ES-I3 (cell line): Measurements from ENCODE around the gene ZFP64.
"Not testable (repeated sequence)": the region's sequence is repeated elsewhere in the genome, so short reads cannot be mapped to it uniquely, and the experiment has no call there.

ENCODE experiments used
- H3K36me3 ChIP-seq: 2 replicates; pipeline ENCODE4 v1.6.1; 2013; ENCODE audit warnings: mild to moderate bottlenecking, low read length, control low read depth, moderate library complexity; ENCODE audit not compliant: insufficient read depth
- H3K4me1 ChIP-seq: 2 replicates; pipeline ENCODE4 v1.6.1; 2013; ENCODE audit warnings: mild to moderate bottlenecking, control low read depth, low read length; ENCODE audit not compliant: insufficient read depth
- H3K9ac ChIP-seq: 2 replicates; pipeline ENCODE4 v1.6.1; 2013; ENCODE audit warnings: low read depth, mild to moderate bottlenecking, low read length, moderate library complexity
- H3K9me3 ChIP-seq: 2 replicates; pipeline ENCODE4 v1.6.1; 2013; ENCODE audit warnings: mild to moderate bottlenecking, low read length, moderate library complexity; ENCODE audit not compliant: control insufficient read depth, insufficient read depth

The ZFP64 gene

DNA sequence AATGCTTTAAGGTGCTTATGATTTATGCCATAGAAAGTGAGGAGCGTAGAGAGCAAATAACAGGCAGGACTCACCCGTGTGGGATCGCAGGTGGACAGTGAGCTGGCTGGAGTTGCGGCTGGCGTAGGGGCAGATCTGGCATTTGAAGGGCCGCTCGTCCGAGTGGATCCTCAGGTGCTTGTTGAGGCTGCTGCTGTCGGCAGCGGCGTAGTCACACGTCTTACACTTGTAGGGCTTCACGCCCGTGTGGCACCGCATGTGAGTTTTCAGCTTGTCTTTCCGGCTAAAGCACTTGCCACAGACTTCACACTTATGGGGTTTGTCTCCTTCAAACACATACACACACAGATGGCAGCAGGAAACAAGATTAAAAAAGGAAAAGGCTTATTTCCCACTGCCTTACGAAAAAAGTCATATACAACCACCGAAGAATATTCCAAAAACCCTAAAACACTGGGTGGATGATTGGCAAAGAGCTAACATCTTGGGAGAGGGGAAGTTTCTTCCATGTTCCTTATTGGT, 31.5 kb downstream of the ZFP64 start:
- Histone ChIP-seq H3K4me1 (no peaks in the 10 kb centered on the region), H3K36me3 (peaks cover 7% of the 10 kb centered on the region; the same call in 1 of the 2 replicates), H3K9me3 (no peaks in the 10 kb centered on the region), H3K9ac (no peak overlapping the region)

DNA sequence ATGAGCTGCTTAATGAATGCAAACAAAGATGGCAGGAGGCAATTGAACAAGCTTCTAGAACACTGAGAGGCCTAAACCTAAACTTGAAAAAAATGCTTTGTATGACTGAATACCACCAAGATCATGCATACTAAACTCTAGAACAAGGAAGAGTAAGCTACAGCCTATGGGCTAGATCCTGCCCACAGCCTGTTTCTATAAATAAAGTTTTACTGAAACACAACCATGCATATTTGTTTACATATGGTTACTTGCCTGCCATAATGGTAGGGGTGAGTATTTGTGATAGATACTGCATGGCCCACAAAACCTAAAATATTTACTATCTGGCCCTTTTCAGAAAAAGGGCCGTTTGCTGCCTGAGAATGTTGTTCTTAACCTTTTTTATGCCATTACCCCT, 37.0 kb downstream of the ZFP64 start:
- Histone ChIP-seq H3K36me3 (peaks cover 3% of the 10 kb centered on the region; the same call in 1 of the 2 replicates), H3K9me3 (no peaks in the 10 kb centered on the region), H3K4me1 (no peaks in the 10 kb centered on the region), H3K9ac (no peak overlapping the region)

DNA sequence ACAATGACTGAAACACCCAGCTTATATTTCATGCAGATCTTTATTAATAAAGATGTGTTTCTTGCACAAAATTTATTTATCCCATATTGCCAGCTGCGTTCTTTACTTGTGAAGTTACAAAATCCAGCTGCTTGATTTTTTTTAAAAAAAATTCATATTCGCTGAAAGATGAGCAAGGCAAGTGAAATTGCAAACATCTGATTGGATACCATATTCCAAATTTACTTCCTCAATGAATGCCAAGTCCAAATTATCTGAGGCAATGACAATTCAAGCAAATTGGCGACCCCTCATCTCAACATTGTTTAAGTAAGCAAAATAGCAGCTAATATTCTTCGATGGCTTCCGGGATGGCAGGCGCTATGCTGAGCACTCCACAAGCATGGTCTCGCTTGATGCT, 37.7 kb downstream of the ZFP64 start:
- H3K9me3 ChIP-seq = no peaks in the 10 kb centered on the region
- 0 out of 2 replicates have a peak, but pooled peaks cover 3% of the 10 kb centered on the region for H3K36me3 ChIP-seq
- no peaks in the 10 kb centered on the region for H3K4me1 ChIP-seq
- H3K9ac ChIP-seq = no peak overlapping the region

DNA sequence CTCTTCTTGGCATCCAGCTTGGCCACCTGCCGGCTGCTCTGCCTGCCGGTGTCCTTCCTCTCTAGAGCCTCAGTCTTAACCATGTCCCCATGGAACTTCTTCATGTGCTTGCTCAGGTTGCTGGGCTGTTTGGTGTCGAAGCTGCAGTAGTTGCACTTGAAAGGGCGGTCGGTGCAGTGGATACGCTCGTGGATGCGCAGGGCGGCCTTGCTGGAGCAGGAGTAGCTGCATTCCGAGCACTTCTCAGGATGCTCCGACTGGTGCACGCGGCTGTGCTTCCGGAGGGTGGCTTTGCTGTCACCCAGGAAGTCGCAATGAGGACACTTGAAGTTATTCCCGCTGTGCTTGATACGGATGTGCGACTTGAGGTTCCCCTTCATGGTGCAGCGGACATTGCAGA, 38.7 kb downstream of the ZFP64 start:
- H3K4me1 ChIP-seq = no peaks in the 10 kb centered on the region
- H3K9ac ChIP-seq = no peak overlapping the region

DNA sequence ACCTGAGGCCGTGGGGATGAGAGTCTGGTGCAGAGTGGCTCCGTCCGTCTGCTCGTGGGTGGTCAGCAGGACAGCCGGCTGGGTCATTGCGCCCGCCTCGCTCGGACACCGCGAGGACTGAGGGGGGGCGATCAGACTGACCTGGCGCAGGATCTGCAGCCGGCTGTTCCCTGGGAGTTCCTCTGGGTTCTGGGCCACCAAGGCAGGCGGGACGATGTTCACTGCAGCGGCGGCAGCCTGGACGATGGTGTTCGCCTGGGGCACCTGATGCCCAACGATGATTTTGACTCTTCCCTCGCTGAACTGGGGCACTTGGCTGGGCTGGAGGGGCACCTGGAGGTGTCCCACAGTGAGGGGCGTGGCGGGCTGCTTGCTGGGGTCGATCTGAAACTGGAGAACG, 39.2 kb downstream of the ZFP64 start:
- Histone ChIP-seq H3K36me3 (no peaks in the 10 kb centered on the region), H3K4me1 (no peaks in the 10 kb centered on the region), H3K9me3 (no peaks in the 10 kb centered on the region), H3K9ac (no peak overlapping the region)

More for the DNA sequence above, 38.7 kb downstream of the ZFP64 start:
- H3K36me3 ChIP-seq = no peaks in the 10 kb centered on the region
- H3K9me3 ChIP-seq = no peaks in the 10 kb centered on the region

DNA sequence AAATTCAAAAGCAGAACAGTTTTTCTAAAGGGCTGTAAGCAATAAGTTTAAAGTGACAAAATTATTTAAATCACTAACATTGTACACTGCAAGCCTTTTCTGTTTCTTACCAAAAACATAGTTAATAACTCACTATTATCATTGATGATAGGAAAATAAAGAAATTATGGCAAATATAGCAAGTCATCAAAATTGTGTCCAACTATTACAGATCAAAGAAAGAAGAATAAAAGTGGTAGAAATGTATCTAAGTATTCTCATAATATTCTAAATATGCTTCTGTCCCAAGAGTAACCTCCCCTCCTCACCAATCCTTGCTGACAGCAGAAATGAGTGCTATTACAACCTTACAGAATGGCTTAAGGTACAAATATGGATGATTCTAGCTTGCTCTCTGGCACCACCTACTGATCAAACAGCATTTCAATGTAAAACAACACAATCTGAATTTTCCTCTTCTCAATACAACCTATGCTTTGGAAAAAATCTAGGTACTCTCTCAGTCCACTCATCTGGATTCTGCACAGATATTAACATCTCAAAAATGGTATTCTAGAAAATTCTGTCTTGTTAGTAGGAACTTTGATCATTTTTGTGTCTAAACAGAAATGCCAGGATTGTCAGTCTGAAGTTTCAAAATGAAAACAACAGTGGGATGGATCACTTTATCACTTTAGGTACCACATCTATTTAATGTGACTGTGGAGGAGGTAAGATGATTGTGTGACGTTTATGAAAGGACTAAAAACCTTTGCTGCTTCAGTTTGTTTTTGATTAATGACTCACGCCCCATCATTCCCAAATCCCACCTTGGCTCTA, 40.9 kb downstream of the ZFP64 start:
- H3K4me1 ChIP-seq = no peaks in the 10 kb centered on the region
- no peaks in the 10 kb centered on the region for H3K9me3 ChIP-seq
- no peak overlapping the region for H3K9ac ChIP-seq
- H3K36me3 ChIP-seq = no peaks in the 10 kb centered on the region

DNA sequence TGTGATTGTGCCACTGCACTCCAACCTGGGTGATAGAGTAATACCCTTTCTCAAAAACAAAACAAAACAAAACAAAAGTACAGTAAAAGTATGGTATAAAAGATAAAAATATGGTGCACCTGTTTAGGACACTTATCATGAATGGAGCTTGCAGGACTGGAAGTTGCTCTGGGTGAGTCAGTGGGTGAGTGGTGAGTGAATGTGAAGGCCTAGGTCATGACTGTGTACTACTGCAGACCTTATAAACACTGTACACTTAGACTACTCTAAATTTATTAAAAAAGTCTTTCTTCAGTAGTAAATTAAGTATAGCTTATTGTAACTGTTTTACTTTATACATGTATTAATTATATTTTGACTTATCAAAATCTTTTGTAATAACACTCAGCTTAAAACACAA, 46.0 kb downstream of the ZFP64 start:
- Histone ChIP-seq H3K4me1 (no peaks in the 10 kb centered on the region), H3K9me3 (no peaks in the 10 kb centered on the region), H3K9ac (no peak overlapping the region), H3K36me3 (no peaks in the 10 kb centered on the region)

DNA sequence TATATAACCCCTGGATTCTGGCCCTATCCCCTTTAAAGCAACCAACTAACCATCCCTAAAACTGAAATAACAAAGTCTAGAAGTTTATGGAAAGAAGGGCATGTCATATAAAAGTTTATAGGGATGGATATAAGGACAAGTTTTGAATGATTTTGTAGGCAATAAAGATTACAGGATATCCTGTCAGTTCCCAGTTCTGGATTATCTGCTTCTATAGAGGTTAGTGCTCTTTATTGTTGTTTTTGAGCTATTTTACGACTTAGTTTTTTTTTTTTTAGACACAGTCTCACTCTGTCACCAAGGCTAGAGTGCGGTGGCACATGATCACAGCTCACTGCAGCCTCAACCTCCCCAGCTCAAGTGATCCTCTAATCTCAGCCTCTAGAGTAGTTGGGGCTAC, 48.3 kb downstream of the ZFP64 start:
- Histone ChIP-seq H3K9me3 (no peaks in the 10 kb centered on the region), H3K9ac (no peak overlapping the region), H3K4me1 (no peaks in the 10 kb centered on the region), H3K36me3 (no peaks in the 10 kb centered on the region)

DNA sequence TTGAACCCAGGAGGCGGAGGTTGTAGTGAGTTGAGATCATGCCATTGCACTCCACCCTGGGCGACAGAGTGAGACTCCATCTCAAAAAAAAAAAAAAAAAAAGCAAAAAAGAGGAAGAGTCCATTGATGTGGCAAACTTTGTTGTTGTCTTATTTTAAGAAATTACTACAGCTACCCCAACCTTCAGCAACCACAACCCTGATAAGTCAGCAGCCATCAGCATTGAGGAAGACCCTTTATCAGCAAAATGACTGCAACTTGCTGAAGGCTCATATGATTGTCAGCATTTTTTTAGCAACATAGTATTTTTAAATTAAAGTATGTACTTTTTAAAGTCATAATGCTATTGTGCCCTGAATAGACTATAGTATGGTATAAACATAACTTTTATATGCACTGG, 48.8 kb downstream of the ZFP64 start:
- H3K36me3 ChIP-seq = no peaks in the 10 kb centered on the region
- no peak overlapping the region for H3K9ac ChIP-seq
- no peaks in the 10 kb centered on the region for H3K9me3 ChIP-seq
- no peaks in the 10 kb centered on the region for H3K4me1 ChIP-seq

DNA sequence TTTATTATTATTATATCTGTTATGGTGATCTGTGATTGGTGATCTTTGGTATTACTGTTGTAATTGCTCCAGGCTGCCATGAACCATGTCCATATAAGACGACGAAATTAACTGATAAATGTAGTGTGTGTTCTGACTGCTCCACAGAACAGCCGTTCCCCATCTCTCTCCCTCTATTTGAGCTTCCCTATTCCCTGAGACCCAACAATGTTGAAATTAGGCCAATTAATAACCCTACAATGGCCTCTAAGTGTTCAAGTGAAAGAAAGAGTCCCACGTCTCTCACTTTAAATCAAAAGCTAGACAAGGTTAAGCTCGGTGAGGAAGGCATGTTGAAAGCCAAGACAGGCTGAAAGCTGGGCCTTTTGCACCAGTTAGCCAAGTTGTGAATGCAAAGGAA, 51.6 kb downstream of the ZFP64 start:
- Histone ChIP-seq H3K9me3 (no peaks in the 10 kb centered on the region), H3K4me1 (no peaks in the 10 kb centered on the region), H3K36me3 (no peaks in the 10 kb centered on the region), H3K9ac (no peak overlapping the region)

DNA sequence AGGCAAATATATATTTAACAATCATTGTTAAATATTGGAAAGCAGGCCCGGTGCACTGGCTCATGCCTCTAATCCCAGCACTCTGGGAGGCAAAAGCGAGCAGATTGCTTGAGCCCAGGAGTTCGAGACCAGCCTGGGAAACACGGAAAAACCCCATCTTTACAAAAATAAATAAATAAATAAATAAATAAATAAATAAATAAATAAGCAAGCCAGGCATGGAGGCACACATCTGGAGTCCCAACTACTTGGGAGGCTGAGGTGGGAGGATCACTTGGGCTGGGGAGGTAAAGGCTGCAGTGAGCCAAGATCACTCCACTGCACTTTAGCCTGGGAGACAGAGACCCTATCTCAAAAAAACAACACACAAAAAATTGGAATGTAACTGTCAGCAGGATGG, 53.7 kb downstream of the ZFP64 start:
- Histone ChIP-seq H3K9me3 (no peaks in the 10 kb centered on the region), H3K4me1 (no peaks in the 10 kb centered on the region), H3K9ac (no peak overlapping the region), H3K36me3 (no peaks in the 10 kb centered on the region)

DNA sequence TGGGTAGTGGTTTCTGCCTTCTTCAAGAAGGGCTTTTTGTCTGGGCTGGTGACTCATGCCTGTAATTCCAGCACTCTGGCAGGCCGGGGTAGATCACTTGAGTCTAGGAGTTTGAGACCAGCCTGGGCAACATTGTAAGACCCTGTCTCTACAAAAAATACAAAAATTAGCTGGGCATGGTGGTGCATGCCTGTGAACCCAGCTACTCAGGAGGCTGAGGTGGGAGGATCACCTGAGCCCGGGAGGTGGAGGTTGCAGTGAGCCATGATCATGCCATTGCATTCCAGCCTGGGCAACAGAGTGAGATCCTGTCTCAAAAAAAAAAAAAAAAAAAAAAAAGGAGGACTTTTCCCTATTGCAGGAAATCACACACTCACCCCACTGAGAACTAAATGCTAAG, 57.9 kb downstream of the ZFP64 start:
- H3K9me3 ChIP-seq = not testable (repeated sequence)

DNA sequence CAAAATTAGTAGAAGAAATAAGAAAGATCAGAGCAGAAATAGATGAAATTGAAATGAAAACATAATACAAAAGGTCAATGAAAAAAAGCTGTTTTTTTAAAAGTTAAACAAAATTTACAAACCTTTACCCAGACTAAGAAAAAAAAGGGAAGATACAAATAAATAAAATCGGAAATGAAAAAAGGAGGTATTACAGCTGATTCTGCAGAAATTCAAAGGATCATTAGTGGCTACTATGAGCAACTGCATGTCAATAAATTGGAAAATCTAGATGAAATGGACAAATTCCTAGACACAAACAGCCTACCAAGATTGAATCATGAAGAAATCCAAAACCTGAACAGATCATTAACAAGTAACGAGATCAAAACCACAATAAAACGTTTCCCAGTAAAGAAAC, 59.2 kb downstream of the ZFP64 start:
- H3K36me3 ChIP-seq = no peaks in the 10 kb centered on the region
- H3K4me1 ChIP-seq = no peaks in the 10 kb centered on the region
- H3K9me3 ChIP-seq = no peaks in the 10 kb centered on the region
- H3K9ac ChIP-seq = no peak overlapping the region

More for the DNA sequence above, 57.9 kb downstream of the ZFP64 start:
- H3K36me3 ChIP-seq, H3K4me1 ChIP-seq, H3K9ac ChIP-seq: not testable (repeated sequence)

DNA sequence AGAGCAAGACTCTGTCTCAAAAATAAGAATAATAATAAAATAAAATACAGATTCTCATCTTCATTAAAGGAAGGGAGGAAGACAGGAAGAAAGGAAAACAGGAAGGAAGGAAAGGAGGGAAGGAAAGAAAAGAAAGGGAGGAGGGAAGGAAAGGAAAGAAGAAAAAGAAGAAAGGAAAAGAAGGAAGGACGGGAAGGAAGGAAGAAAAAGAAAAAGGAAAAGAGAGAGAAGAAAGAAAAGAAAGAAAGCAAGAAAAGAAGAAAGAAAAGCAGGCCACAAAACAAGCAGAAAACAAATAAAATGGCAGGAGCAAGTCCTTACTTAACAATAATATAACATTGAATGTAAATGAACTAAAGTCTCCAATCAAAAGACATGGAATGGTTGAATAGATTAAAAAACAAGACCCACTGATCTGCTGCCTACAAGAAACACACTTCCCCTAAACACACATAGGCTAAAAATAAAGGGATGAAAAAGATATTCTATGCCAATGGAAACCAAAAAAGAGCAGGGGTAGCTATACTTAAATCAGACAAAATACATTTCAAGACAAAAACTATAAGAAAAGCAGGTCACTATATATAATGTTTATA, 60.4 kb downstream of the ZFP64 start:
- H3K4me1 ChIP-seq = no peaks in the 10 kb centered on the region

DNA sequence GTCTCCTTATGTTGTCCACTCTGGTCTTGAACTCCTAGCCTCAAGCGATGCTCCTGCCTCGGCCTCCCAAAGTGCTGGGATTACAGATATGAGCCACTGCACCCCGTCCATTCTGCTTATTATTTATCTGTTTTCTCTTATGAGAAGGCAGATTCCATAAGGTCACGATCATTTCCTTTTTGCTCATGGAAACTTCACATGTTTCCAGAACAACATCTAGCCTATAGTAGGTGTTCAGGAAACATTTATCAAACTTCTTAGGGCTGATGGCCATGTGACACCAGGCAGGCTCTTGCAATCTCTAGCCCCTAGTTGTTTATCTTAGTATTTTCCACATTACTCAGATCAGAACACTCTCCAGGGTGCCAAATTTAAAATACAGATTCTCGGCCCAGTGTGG, 61.2 kb downstream of the ZFP64 start:
- no peak overlapping the region for H3K9ac ChIP-seq
- no peaks in the 10 kb centered on the region for H3K36me3 ChIP-seq
- H3K9me3 ChIP-seq = no peaks in the 10 kb centered on the region
- no peaks in the 10 kb centered on the region for H3K4me1 ChIP-seq

More for the DNA sequence above, 60.4 kb downstream of the ZFP64 start:
- no peaks in the 10 kb centered on the region for H3K36me3 ChIP-seq
- H3K9me3 ChIP-seq = no peaks in the 10 kb centered on the region
- no peak overlapping the region for H3K9ac ChIP-seq
